ENCODE results near the gene IRAG1.
A peak's percentile ranks its signal among the peaks of the same experiment; 100 is the strongest.
"Not testable (repeated sequence)": the region's sequence is repeated elsewhere in the genome, so short reads cannot be mapped to it uniquely, and the experiment has no call there.

Gene IRAG1

GRCh38 chr11:10699072-10699471, 5.5 kb upstream of the IRAG1 start:
- DNase-seq, result no peak

DNA sequence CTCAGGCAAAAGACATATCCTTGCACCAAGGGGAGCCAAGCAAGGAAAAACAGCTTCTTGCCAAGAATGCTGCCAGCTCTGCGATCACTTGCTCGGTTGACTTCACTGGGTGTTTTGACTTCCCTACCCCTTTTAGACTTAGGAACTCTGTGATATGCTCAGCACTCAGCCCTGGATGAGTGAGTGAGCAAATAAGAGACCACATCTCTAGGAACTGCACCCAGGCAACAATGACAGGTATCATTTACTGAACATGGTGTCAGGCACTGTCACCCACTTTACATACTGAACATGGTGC, 3.7 kb upstream of the IRAG1 start:
- DNase-seq, result no peak

DNA sequence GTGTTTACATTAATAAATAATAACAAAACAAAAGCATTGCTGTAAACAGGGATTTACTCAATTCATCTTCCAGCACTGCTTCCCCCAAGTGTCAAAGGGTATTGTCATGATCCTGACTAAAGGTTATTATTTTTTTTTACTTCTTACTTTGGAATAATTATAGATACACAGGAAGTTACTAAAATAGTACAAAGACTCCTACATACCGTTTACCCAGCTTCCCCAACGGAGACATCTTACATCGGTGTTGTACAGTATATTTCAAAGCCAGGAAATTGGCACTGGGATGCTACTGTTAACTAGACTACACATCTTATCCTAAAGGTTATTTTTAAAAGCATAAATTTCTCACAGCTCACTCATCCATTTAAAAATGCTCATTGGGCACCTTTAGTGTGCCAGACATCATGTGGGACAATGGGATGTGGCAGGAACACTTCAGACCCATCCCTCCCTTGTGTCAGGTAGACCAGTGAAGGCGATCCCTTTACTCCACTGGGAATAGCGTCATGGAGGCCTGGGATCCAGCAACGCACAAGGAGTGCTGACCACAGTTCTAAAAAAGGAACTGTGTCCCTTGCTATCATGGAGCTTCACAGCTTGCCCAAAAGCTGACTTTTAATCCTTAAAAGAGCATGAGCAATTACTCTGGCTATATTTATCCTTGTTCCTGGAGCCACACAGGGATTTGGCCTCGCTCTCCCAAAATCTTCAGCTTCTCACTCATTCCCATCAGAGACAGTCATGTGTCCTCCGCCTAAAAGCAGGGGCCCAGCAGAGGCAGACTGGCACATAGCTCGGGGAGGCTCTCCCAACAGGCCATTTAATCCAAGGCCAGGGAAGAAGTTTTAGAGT, 3.1 kb upstream of the IRAG1 start:
- no peak for DNase-seq

GRCh38 chr11:10695833-10696232, 2.3 kb upstream of the IRAG1 start:
- no peak for DNase-seq

GRCh38 chr11:10694486-10695239, 1.1 kb upstream of the IRAG1 start:
- DNase-seq, result no peak

GRCh38 chr11:10692531-10693115, 932 bp downstream of the IRAG1 start:
- DNase-seq, result no peak

GRCh38 chr11:10688401-10688800, 5.2 kb downstream of the IRAG1 start:
- no peak for DNase-seq

DNA sequence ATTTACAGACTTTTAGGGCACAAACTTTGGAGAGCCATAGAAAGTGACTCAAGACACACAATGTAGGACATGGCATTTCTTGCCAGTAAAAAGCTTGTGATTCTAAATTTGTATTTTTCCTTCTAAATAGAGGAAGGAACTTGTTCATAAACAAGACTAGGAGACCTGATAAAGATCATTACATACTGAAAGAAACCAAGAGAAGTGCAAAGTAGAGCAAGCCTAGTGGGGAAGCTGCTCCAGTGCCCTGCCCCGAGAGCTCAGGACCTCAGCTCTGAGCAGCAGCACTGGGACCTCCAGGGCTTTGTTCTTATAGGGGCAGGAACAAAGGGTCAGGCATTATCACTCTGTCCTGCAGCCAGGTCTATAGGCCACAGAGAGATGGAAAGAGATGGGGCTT, 7.2 kb downstream of the IRAG1 start:
- DNase-seq, result no peak

DNA sequence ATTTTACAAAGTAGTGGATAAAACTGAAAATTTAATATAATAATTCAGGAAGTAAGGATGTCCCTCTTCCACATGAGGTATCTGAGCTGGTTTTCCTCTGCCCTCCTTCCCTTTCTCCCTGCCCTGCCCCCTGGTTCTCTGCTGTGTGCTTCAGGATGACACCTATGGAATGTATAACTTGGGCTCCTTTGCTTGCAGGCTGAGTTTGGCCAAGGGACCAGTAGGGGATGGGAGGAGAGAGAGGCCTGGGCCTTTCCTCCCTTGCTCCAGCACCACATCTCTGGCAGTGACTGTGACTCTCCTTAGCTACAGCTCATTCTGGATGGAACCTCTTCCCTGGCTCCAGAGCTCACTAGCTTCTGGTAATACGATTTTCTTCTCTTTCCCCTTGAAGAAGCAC, 10.1 kb downstream of the IRAG1 start:
- DNase-seq, result no peak

DNA sequence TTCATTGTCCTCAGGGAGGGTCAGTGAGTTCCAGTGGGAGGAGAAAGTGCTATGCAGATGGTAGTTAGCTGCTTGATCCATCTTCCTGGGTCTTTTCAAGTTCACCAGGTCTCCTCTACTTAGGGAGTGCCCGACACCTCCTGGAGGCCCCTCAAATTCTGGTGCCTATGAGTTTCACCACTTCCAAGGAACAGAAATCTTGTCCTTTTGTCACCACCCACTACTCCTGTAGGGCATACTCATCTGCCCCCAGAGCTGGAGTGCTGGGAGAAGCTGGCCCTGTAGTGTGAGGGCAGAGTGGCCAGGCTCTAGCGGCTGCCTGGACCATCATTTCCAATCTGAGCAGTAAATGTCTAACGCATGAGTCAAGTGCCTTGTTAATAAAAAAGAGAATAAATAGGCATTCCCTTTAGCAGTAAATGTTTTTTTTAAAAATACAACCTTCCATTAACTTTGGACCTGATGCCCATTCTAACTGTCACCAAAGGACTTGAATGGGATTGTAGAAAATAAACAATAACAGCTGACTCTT, 12.5 kb downstream of the IRAG1 start:
- DNase-seq, result peak in 1 of 2 experiments; percentile 27

DNA sequence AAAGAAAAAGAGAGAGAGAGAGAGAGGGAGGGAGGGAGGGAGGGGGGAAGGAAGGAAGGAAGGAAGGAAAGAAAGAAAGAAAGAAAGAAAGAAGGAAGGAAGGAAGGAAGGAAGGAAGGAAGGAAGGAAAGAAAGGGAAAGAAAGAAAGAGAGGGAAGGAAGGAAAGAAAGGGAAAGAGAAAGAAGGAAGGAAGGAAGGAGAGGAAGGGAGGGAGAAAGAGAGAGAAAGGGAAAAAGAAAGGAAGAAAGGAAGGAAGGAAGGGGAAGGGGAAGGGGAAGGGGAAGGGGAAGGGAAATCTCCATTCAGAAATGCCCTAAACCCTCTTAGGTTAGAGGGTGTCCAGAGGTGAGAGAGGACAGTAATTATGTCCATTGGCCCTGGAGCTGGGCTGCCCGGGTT, 13.3 kb downstream of the IRAG1 start:
- not testable (repeated sequence) for DNase-seq

- DNase-seq, result no peak
These were observed 13.9 kb downstream of the IRAG1 start for GRCh38 chr11:10679644-10680043.

- no peak for DNase-seq
These were observed 15.5 kb downstream of the IRAG1 start for GRCh38 chr11:10678101-10678500.

DNA sequence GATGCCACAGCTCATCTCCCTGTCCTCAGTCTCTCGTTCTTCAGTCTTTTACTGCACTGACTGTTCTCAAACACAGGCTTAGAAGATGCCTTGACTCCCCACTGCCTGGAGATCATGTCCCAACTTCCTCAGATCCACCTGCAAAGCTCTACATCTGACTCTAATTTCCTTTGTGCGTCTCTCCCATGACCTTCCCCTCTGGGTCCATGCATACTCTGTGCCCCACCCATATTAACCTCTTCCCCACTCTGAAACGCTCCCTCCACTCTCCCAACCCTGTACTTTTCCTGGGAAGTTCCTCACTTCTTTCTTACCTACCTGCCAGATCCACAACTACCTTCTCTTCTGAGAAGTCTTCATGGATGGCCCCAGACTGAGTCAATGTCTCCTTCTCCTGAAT, 16.6 kb downstream of the IRAG1 start:
- DNase-seq, result no peak

GRCh38 chr11:10674911-10675440, 18.6 kb downstream of the IRAG1 start:
- no peak for DNase-seq

- no peak for DNase-seq
These were observed 19.1 kb downstream of the IRAG1 start for GRCh38 chr11:10674440-10674855.

DNA sequence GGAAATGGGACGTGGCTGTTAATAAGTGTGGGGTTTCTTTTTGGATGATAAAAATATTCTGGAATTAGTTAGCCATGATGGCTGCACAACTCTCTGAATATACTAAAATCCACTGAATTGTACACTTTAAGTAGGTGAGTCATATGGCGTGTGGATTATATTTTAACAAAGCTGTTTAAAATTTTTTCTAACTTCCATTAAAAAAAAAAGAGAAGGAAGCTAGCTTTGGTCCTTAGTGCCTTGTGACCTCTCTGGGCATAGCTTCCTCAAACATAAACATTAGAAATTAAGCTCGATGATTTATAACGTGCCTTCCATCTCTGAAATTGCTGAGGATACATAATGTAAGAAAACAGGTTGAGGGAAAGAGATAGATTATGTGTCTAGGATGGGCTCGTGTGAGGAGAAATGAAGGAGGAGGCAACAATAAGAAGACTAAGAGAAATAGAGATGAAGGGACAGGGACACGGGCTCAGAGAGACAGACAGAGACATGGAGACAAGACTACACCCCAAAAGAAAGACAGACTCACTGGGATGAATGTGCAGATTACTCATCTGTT, 20.0 kb downstream of the IRAG1 start:
- DNase-seq, result no peak

- DNase-seq, result no peak
These were observed 23.5 kb downstream of the IRAG1 start for GRCh38 chr11:10670099-10670498.

DNA sequence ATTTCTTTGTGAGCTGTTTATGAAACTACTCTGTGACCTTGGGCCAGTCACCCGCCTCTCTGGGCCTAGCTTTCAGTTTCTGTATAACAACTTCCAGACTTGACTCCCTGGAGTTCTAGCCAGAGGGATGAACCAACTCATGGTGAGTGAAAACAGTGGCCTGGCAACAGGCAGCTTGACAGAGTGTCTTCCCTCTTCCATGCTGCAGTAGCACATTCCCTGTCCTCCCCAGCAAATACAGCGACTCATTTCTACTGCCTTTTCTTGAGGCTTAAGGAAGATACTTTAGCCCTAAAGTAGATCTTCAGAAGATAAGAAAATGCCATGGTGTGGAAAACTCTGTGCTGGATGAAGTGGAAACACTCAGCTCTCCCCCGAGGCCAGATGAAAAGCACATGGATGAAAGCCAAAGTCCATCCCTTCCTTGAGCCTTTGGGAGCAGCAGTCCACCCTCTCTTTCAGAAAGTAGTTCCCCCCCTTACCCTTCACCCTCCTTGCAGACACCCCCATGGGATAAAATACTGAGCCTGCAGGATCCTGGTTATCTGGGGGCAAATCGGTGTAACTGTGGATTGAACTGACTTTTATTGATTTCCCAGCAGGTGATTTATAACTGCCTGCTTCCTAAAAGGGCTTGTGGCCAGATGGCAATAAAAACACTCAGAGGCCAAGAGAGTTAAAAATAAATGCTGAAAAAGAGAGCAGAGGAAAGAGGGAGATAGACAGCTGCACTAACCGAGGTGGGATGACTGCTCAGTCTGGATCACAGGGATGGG, 24.1 kb downstream of the IRAG1 start:
- peak; percentile 37 to 65 for DNase-seq

DNA sequence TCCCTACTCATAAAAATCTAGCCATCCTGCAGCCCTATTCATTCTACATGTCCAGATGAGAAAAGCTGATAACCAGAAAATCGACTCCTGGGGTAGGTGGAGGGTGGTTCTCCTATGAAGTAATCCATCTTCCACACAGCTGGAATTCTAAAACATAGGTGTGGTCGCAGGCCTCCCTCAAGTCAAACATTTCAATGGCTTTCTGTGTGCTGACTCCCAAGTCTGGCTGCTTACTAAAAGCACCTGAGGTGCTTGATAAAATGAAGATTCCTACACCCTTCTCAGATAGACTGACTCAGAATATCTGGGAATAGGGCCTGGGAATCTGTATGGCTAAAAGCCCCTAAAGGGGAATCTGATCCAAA, 26.1 kb downstream of the IRAG1 start:
- no peak for DNase-seq

- DNase-seq, result no peak
These were observed 26.7 kb downstream of the IRAG1 start for GRCh38 chr11:10666556-10667520.

Measured in SHP77 (cell line).